SK-N-SH (cell line): Measurements from ENCODE around the gene VWF.
"Not testable (repeated sequence)": the region's sequence is repeated elsewhere in the genome, so short reads cannot be mapped to it uniquely, and the experiment has no call there.

Experiments
- EP300 ChIP-seq, 2 experiments: IDR thresholded peaks; 2 replicates each; pipeline versions ENCODE4 v1.4.0 to v1.6.1; 2012; ENCODE audit warnings: borderline replicate concordance in 1 of 2, low read depth in 1 of 2, low read length in 1 of 2
- FOXM1 ChIP-seq: IDR thresholded peaks from 2 replicates; pipeline ENCODE4 v1.4.0; 2012; ENCODE audit warnings: low read depth, mild to moderate bottlenecking
- POLR2AphosphoS5 ChIP-seq: IDR thresholded peaks from 2 replicates; pipeline ENCODE4 v1.6.1; 2012; ENCODE audit warnings: low read depth, low read length

DNA sequence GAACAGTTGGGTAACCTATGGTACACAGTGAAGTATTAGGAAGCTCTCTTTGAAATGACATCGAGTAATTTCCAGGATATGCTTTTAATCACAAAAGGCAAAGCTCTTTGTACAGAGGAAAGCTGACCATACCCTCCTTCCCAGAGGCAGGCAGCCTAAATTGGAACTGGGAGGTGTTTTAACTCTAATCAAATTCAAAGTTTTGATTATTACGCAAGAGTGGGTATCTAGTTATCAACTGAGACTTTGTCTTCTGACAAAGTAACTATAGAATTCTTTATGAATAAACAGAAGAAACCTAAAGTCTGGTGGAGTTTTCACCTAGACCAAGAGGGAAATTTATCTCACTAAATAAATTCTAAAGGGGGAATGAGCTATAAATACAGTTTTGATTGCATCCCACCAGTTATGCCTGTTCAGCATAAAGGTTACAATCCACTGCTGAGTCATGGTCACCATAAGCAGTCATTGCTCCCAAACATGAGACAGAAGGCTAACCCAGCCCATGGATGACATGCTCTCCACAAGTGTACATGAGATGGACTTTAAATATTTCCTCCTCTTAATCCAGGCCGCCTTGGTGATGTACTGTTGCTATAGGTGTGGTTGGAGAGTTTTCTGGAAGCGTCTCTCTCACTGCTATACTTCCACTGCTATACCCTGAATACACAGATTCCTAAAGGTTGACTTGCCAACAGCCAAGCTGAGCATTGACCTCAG is 113.7 kb downstream of the VWF start:
- not testable (repeated sequence) for TF ChIP-seq POLR2AphosphoS5; FOXM1; EP300 (IDR thresholded peaks at IDR 0.05; ENCODE audit: borderline replicate concordance in 1 of 2, low read depth in 1 of 2, low read length in 1 of 2)
